HepG2 (cell line): Measurements from ENCODE around the gene IQCE.

Source experiments
- ERF ChIP-seq: IDR thresholded peaks from 2 replicates; pipeline ENCODE4 v1.6.1; 2018; ENCODE audit warnings: missing biosample characterization, missing genetic modification reagents
- POLR2AphosphoS5 ChIP-seq: IDR thresholded peaks from 2 replicates; pipeline ENCODE4 v1.6.1; 2012; ENCODE audit warnings: low read depth, low read length
- RXRA ChIP-seq: sonication (generic); formaldehyde crosslinking; IDR thresholded peaks from 2 replicates; pipeline ENCODE4 v1.5.1; 2020; ENCODE audit warnings: missing genetic modification reagents
- SIX1 ChIP-seq: sonication (generic); formaldehyde crosslinking; IDR thresholded peaks from 2 replicates; pipeline ENCODE4 v1.4.0; 2020; ENCODE audit warnings: missing genetic modification reagents, borderline replicate concordance
- TF ChIP-seq, protein P1 (sequence below): sonication (generic); formaldehyde crosslinking; IDR thresholded peaks from 2 replicates; pipeline ENCODE4 v1.8.1; 2023; ENCODE audit warnings: missing genetic modification reagents, mild to moderate bottlenecking, borderline replicate concordance
- TF ChIP-seq, protein P2 (sequence below): IDR thresholded peaks from 2 replicates; pipeline ENCODE4 v1.6.1; 2012; ENCODE audit warnings: low read length, improper control_type of control experiment
- TF ChIP-seq, protein P3 (sequence below): sonication (generic); formaldehyde crosslinking; IDR thresholded peaks from 2 replicates; pipeline ENCODE4 v1.5.0; 2020; ENCODE audit warnings: mild to moderate bottlenecking, missing genetic modification reagents, moderate library complexity
- TF ChIP-seq, protein P4 (sequence below): IDR thresholded peaks from 2 replicates; pipeline ENCODE4 v1.6.1; 2016; ENCODE audit warnings: low read depth, missing genetic modification reagents, missing compliant biosample characterization

DNA sequence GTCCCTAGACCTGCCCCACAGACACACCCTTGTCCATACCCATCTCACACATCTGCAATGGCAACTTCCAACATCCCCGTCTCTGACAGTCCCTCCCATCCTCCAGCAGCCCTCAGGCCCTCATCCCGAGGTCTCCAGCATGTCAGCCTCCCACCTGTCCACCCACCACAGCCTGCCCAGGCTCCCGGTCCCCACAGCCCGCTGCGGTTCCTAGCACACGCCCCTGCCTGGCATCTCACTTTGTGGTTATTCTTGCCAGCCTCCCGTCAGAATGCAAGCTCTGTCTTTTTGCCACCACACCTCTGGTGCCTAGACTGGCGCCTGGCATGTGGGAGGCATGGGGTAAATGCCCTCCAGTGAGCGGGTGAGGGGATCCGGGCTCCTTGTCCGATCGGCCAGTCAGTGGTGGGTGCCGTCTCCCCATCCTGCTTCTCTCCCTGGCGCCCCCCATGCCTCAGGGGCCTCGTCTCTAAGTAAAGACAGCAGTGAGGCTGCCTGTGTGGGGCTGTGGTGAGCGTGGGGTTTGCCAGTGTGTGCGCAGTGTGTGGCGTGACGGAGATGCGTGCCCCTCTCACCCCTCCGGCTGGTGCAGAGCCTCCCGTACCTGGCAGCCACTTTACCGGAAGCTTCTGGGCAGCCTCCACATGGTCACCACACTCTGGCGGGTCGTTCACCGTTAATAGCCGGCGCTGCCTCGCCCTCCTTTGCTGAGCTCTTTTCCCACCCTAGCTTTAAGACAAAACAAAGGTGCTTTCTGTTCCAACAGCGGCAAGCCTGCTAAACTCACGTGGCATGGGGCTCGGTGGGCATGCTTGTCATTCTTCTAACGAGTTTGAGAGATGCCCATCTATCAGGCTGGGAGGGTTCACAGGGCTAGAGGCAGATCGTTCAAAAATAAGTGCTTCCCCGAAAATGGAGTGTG lies 44.5 kb downstream of the IQCE start:
- TF ChIP-seq POLR2AphosphoS5 (no peak), ERF (CRISPR knock-in tag) (no peak), RXRA (CRISPR knock-in tag) (no peak), SIX1 (CRISPR knock-in tag) (no peak)
- TF ChIP-seq, protein P1, sequence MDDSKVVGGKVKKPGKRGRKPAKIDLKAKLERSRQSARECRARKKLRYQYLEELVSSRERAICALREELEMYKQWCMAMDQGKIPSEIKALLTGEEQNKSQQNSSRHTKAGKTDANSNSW (CRISPR knock-in tag): no peak
- TF ChIP-seq, protein P2, sequence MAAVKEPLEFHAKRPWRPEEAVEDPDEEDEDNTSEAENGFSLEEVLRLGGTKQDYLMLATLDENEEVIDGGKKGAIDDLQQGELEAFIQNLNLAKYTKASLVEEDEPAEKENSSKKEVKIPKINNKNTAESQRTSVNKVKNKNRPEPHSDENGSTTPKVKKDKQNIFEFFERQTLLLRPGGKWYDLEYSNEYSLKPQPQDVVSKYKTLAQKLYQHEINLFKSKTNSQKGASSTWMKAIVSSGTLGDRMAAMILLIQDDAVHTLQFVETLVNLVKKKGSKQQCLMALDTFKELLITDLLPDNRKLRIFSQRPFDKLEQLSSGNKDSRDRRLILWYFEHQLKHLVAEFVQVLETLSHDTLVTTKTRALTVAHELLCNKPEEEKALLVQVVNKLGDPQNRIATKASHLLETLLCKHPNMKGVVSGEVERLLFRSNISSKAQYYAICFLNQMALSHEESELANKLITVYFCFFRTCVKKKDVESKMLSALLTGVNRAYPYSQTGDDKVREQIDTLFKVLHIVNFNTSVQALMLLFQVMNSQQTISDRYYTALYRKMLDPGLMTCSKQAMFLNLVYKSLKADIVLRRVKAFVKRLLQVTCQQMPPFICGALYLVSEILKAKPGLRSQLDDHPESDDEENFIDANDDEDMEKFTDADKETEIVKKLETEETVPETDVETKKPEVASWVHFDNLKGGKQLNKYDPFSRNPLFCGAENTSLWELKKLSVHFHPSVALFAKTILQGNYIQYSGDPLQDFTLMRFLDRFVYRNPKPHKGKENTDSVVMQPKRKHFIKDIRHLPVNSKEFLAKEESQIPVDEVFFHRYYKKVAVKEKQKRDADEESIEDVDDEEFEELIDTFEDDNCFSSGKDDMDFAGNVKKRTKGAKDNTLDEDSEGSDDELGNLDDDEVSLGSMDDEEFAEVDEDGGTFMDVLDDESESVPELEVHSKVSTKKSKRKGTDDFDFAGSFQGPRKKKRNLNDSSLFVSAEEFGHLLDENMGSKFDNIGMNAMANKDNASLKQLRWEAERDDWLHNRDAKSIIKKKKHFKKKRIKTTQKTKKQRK: no peak
- TF ChIP-seq, protein P3, sequence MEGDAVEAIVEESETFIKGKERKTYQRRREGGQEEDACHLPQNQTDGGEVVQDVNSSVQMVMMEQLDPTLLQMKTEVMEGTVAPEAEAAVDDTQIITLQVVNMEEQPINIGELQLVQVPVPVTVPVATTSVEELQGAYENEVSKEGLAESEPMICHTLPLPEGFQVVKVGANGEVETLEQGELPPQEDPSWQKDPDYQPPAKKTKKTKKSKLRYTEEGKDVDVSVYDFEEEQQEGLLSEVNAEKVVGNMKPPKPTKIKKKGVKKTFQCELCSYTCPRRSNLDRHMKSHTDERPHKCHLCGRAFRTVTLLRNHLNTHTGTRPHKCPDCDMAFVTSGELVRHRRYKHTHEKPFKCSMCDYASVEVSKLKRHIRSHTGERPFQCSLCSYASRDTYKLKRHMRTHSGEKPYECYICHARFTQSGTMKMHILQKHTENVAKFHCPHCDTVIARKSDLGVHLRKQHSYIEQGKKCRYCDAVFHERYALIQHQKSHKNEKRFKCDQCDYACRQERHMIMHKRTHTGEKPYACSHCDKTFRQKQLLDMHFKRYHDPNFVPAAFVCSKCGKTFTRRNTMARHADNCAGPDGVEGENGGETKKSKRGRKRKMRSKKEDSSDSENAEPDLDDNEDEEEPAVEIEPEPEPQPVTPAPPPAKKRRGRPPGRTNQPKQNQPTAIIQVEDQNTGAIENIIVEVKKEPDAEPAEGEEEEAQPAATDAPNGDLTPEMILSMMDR (CRISPR knock-in tag): no peak
- TF ChIP-seq, protein P4, sequence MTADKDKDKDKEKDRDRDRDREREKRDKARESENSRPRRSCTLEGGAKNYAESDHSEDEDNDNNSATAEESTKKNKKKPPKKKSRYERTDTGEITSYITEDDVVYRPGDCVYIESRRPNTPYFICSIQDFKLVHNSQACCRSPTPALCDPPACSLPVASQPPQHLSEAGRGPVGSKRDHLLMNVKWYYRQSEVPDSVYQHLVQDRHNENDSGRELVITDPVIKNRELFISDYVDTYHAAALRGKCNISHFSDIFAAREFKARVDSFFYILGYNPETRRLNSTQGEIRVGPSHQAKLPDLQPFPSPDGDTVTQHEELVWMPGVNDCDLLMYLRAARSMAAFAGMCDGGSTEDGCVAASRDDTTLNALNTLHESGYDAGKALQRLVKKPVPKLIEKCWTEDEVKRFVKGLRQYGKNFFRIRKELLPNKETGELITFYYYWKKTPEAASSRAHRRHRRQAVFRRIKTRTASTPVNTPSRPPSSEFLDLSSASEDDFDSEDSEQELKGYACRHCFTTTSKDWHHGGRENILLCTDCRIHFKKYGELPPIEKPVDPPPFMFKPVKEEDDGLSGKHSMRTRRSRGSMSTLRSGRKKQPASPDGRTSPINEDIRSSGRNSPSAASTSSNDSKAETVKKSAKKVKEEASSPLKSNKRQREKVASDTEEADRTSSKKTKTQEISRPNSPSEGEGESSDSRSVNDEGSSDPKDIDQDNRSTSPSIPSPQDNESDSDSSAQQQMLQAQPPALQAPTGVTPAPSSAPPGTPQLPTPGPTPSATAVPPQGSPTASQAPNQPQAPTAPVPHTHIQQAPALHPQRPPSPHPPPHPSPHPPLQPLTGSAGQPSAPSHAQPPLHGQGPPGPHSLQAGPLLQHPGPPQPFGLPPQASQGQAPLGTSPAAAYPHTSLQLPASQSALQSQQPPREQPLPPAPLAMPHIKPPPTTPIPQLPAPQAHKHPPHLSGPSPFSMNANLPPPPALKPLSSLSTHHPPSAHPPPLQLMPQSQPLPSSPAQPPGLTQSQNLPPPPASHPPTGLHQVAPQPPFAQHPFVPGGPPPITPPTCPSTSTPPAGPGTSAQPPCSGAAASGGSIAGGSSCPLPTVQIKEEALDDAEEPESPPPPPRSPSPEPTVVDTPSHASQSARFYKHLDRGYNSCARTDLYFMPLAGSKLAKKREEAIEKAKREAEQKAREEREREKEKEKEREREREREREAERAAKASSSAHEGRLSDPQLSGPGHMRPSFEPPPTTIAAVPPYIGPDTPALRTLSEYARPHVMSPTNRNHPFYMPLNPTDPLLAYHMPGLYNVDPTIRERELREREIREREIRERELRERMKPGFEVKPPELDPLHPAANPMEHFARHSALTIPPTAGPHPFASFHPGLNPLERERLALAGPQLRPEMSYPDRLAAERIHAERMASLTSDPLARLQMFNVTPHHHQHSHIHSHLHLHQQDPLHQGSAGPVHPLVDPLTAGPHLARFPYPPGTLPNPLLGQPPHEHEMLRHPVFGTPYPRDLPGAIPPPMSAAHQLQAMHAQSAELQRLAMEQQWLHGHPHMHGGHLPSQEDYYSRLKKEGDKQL (CRISPR knock-in tag): no peak
